ENCODE results near the gene RIPOR1.
A peak's percentile ranks its signal among the peaks of the same experiment; 100 is the strongest.

RIPOR1 gene

DNA sequence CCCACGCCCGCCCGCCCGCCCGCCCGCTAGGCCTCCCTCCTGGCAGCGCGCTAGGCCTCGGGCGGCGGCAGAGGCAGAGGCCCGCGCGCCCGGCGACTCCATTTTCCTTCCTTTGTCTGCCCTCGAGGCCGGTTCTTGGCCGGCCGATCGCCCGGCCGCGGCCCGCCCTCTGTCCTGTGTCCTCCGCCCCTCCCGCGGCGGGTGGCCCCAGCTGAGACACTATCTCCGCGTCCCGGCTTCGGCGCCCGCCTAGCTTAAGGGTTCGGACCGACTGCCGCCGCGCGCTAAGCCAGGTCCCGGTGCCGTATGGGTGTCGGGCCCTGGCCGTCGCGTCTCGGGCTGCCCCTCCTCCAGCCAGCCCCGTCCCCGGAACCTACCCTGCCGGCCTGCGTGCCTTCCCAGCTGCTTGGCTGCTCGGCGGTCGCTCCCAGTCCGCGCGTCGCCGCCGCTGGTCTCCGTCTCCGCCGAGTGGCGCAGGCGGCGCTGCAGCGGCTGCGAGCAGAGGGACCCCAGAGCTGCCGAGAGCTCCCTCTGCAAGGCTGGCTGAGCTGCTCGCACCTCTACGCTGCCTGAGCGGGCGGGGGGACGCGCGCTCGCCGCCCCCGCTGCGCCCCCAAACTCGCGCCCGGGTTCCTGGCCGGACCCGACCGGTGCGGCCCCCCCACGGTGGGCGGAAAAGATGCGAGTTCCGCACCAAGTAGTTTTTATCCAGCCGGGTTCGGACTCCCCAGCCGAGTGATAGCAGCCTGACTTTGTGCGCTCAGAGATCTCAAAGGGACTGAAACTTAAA, 34.5 kb downstream of the RIPOR1 start:
- Histone ChIP-seq H3K27me3 (ENCODE audit: insufficient read depth, poor library complexity, severe bottlenecking) (no peaks in the 10 kb centered on the region), H3K27ac (replicated peaks) (peak overlapping the region; percentile 99), H3K4me3 (replicated peaks; ENCODE audit: insufficient read depth, low read length) (peak overlapping the region; percentile 56)
- peak; percentile 56 to 58 for DNase-seq (ENCODE audit: low read depth in 1 of 2, low spot score in 1 of 2)
- TF ChIP-seq CTCF (IDR thresholded peaks at IDR 0.05; ENCODE audit: insufficient read depth, low read length) (no peak), GABPA (IDR thresholded peaks at IDR 0.05; ENCODE audit: low read depth) (no peak), POLR2AphosphoS5 (IDR thresholded peaks at IDR 0.05; ENCODE audit: low read depth) (peak; percentile 64)

GRCh38 chr16:67563708-67564468, 35.3 kb downstream of the RIPOR1 start:
- no peak for TF ChIP-seq POLR2AphosphoS5 (IDR thresholded peaks at IDR 0.05; ENCODE audit: low read depth)
- no peak for TF ChIP-seq SPI1 (IDR thresholded peaks at IDR 0.05; ENCODE audit: borderline replicate concordance, low read depth)
- TF ChIP-seq REST (IDR thresholded peaks at IDR 0.05; ENCODE audit: insufficient replicate concordance, low read depth) = no peak
- no peak for TF ChIP-seq CTCF (IDR thresholded peaks at IDR 0.05; ENCODE audit: insufficient read depth, low read length)
- no peak for TF ChIP-seq GABPA (IDR thresholded peaks at IDR 0.05; ENCODE audit: low read depth)

DNA sequence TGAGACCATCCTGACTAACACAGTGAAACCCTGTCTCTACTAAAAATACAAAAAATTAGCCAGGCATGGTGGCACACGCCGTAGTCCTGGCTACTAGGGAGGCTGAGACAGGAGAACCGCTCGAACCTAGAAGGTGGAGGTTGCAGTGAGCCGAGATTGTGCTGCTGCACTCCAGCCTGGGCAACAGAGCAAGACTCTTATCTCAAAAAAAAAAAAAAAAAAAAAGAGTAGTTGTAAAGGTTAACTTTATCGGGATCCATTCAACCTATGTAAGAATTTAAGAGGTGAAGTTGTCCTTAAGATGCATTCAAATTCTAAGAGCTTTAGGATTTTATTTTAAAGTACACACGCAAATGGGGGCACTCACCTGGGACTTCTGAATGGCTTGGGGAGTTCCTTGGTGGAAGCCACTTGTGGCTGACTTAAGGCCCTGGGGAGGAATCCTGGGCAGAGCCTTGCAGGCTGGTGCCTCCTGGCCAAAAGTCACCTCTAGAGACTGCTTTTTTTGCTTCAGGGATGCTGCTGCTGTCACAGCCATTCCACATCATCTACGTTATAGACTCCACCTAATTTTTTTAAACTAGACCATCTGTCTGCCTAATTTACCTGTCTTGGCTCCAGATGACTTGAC, 37.0 kb downstream of the RIPOR1 start:
- Histone ChIP-seq H3K27ac (replicated peaks) (no peak overlapping the region), H3K4me3 (replicated peaks; ENCODE audit: insufficient read depth, low read length) (no peak overlapping the region), H3K27me3 (ENCODE audit: insufficient read depth, poor library complexity, severe bottlenecking) (no peaks in the 10 kb centered on the region)
- TF ChIP-seq CTCF (IDR thresholded peaks at IDR 0.05; ENCODE audit: insufficient read depth, low read length) (no peak), POLR2AphosphoS5 (IDR thresholded peaks at IDR 0.05; ENCODE audit: low read depth) (no peak), GABPA (IDR thresholded peaks at IDR 0.05; ENCODE audit: low read depth) (no peak)
- DNase-seq (ENCODE audit: low read depth in 1 of 2, low spot score in 1 of 2) = no peak

More at GRCh38 chr16:67563708-67564468, 35.3 kb downstream of the RIPOR1 start:
- Histone ChIP-seq H3K27ac (replicated peaks) (peak overlapping the region; percentile 99), H3K4me3 (replicated peaks; ENCODE audit: insufficient read depth, low read length) (peak overlapping the region; percentile 56), H3K27me3 (ENCODE audit: insufficient read depth, poor library complexity, severe bottlenecking) (no peaks in the 10 kb centered on the region)
- peak; percentile 75 to 85 for DNase-seq (ENCODE audit: low read depth in 1 of 2, low spot score in 1 of 2)

GRCh38 chr16:67571464-67571863, 42.8 kb downstream of the RIPOR1 start:
- TF ChIP-seq SPI1 (IDR thresholded peaks at IDR 0.05; ENCODE audit: borderline replicate concordance, low read depth) = no peak
- no peak for TF ChIP-seq CTCF (IDR thresholded peaks at IDR 0.05; ENCODE audit: insufficient read depth, low read length)
- TF ChIP-seq GABPA (IDR thresholded peaks at IDR 0.05; ENCODE audit: low read depth) = no peak
- TF ChIP-seq POLR2AphosphoS5 (IDR thresholded peaks at IDR 0.05; ENCODE audit: low read depth) = no peak
- TF ChIP-seq REST (IDR thresholded peaks at IDR 0.05; ENCODE audit: insufficient replicate concordance, low read depth) = no peak
- DNase-seq (ENCODE audit: low read depth in 1 of 2, low spot score in 1 of 2) = no peak
- Histone ChIP-seq H3K27ac (replicated peaks) (no peak overlapping the region), H3K27me3 (ENCODE audit: insufficient read depth, poor library complexity, severe bottlenecking) (no peaks in the 10 kb centered on the region), H3K4me3 (replicated peaks; ENCODE audit: insufficient read depth, low read length) (no peak overlapping the region)
